HG02610 (cell line): ENCODE measurements around the gene AP5Z1.
"Not testable (repeated sequence)": the region's sequence is repeated elsewhere in the genome, so short reads cannot be mapped to it uniquely, and the experiment has no call there.

ENCODE experiments used
- ATAC-seq: cut with Tn5 transposase; IDR thresholded peaks from one replicate; pipeline ENCODE4 v1.9.1; 2021; ENCODE audit warnings: mild to moderate bottlenecking, moderate library complexity; ENCODE audit not compliant: unreplicated experiment

AP5Z1 gene

DNA sequence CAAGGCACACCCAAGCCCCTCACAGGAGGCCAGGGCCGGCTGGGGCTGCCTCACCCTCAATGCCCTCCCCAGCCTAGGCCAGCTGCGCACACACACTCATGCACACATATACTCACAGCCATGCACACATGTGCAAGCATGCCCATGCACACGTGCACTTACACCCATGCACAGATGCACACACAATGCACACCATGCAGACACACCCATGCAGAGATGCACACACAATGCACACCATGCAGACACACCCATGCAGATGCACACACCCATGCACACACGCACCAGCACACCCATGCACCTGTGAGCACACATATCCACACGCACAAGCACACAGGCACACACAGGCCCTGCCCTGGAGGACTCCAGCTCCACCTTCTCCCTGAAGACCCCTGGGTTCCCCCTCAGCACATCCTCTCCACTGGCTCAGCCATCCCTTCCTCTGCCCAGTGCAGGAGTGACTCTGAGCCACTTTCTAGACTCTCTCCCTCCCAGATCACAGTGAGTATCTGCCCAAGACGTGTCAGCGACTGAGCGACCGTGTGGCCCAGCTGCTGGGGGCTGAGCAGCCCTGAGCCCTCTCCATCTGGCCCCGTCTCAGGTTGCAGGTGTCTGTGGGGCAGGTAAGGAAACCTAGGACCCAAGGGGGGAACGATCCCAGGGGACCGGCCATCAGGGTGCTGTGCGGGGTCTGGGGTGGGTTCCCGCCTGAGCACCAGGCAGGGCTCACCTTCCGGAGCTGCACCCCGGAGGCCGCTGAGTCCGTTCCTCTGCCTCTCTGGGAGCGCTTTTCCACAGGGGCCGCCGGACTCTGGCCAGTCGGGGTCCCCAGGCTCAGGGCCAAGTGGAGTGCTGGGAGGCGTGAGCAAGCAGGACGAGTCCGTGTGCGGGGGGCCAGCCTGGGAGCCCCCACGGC is 25.8 kb downstream of the AP5Z1 start:
- no peak for ATAC-seq

GRCh38 chr7:4801839-4802231 is 26.4 kb downstream of the AP5Z1 start:
- ATAC-seq, result no peak

- ATAC-seq, result not testable (repeated sequence)
Observed at GRCh38 chr7:4802577-4802976, 27.2 kb downstream of the AP5Z1 start.

- ATAC-seq, result no peak
Observed at GRCh38 chr7:4803397-4804241, 28.2 kb downstream of the AP5Z1 start.

DNA sequence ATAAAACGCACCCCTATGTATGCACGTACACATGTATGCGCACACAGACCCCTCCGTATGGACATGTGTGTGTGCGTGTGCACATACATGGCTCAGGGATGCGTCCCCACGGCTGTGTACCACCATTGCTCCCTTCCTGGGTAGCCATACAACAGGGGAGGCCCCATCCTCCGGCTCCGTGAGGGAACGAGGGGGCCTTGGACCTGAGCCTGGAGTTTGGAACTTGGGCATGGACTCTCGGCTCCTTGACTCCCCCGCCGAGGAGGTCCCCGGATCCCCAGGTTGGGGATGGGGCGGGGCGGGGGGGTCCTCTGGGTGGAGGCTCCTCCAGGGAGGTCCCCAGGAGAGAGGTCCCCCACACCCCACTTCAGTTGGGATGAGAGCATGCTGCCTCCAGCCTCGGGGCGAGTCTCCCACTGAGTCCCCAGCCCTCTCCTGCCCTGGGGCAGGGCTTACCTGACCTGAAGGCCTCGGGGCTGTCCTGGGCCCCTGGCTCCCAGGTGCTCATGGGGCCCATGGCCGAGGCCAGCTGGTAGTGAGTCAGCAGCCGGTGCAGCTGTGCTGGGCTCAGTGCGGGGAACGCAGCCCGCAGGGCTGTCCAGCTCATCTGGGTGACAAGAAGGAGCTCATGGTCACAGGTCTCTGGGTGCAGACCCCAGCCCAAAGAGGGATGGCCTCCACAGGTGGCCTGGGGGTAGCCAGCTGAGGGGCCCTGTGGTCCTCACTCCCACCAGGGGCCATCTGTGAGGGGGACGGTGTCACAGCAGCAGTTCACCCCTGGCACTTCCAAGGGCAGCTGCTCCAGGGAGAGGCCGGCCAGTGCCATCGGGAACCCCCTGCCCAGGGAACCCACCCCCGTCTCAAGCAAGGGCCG is 29.9 kb downstream of the AP5Z1 start:
- no peak for ATAC-seq

DNA sequence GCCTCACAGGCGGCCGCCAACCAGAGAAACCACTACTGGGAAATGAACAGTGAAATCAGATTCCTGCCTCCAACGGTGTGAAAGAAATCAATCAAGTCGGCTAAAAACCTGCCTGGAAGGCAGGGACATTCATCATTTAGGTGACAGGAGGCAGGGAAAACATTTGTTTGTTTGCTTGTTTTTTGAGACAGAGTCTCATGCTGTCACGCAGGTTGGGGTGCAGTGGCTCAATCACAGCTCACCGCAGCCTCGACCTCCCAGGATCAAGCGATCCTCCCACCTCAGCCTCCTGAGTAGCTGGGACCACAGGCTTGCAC is 30.5 kb downstream of the AP5Z1 start:
- ATAC-seq, result no peak

GRCh38 chr7:4806983-4807597 is 31.7 kb downstream of the AP5Z1 start:
- no peak for ATAC-seq

- no peak for ATAC-seq
Observed at GRCh38 chr7:4807598-4808016, 32.2 kb downstream of the AP5Z1 start.

GRCh38 chr7:4808026-4808425 is 32.6 kb downstream of the AP5Z1 start:
- ATAC-seq, result no peak

- ATAC-seq, result no peak
Observed at GRCh38 chr7:4808565-4808964, 33.1 kb downstream of the AP5Z1 start.

- no peak for ATAC-seq
Observed at GRCh38 chr7:4809091-4809591, 33.7 kb downstream of the AP5Z1 start.

DNA sequence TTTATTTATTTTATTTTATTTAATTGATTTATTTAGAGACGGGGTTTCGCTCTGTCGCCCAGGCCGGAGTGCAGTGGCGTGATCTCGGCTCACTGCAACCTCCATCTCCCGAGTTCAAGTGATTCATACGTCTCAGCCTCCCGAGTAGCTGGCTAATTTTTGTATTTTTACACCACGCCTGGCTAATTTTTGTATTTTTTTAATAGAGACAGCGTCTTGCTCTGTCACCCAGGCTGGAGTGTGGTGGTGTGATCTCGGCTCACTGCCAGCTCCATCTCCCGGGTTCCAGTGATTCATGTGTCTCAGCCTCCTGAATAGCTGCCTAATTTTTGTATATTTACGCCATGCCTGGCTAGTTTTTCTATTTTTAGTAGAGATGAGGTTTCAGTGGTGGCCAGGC is 34.2 kb downstream of the AP5Z1 start:
- no peak for ATAC-seq

DNA sequence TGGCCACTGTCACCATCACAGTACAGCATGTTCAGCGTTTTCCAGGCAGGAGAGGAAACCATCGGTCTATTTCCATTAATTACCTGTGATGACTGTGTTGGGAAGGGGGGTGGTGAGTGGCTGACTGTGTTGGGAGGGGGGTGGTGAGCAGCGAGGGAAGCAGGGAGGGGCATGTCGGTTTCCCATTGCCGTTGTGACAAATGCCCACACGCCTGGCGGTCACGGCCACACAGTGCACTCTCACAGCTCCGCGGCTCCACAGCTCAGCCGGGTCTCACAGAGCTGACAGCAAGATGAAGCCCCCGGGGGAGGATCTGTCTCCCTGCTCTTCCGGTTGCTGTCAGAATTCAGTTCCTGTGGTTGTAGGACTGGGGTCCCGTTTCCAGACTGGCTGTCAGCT is 39.0 kb downstream of the AP5Z1 start:
- no peak for ATAC-seq

DNA sequence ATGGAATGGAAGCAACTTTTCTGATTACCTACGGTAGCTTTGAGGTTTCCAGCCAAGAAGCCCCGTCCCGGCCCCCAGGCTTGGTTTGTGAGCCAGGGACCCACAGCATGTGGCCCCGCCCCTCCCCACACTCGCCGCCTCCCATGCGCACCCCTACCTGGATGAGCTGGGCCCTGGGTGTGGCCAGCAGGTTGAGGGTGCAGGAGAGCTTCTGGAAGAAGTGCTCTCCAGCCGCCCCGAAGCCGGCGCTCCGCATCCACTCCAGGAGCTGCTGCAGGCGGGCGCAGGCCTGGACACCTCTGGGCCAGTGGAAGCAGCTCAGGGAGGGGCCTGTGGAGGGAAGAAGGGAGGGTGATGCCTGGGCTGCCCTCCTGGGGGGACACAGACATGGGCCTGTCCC is 39.7 kb downstream of the AP5Z1 start:
- ATAC-seq, result no peak

DNA sequence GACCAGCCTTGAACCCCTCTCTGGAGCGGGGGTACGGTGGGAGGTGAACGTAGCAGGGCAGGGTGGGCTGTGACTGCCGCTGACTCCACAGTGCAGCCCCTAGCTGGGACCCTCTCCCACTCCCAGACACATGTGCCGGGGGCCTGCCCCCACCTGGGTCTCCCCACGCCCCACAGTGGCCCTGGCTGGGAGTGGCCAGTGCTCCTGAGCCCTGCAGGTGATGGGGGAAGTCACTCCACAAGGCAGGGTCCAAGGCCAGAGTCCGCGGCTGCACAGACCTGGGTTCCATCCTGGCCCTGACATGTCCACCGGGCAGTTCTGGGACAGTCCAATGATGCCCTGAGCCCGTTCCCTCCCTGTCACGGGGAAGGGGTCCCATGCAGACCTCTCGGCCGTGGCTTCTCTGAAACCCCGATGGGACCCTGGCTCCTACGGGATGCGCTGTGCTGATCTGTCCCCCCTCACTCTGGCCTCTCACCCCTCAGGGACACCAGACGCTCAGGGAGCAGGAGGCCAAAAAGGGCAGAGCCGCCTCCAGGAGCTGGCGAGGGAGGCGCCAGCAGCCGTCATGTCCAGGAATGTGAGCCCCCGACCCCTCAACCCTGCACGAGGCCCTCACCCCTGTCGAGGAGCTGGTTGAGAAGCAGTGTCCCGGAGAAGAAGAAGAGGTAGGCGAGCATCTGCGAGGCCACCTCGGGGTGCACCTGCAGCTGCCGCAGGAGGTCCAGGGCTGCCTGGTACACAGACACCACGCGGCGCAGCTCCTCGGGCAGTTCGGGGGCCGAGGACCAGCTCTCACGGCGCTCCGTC is 40.4 kb downstream of the AP5Z1 start:
- ATAC-seq, result no peak

DNA sequence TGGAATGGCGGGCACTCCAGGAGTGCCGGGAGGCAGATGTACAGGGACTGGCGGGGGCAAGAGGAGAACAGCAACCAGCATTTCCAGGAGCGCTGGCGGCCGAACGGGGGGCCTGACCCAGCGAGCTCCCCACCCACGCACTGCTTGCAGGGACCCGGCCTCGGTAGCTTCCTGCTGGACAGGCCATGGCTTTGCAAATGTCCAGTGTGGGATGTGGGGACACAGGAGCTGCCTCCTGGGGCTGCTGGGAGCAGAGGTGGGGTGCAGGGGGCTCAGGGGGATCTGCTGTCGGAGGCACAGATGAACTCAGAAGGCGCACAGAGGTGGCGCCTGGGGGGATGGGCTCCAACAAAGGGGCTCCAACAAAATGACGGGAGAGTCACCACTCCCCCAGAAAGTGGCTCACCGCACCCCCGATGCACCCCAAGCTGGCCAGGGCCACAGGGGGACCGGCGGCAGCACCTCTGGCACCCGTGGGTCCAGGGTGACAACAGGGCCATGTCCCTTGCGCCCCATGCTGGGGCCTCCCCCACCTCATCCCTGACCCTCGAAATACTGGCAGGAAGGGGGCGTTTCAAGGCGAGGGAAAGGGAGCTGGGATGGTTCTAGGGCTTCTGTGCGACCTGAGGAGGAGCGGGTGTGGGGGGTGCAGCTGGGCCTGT is 41.1 kb downstream of the AP5Z1 start:
- no peak for ATAC-seq

GRCh38 chr7:4817178-4817901 is 41.9 kb downstream of the AP5Z1 start:
- ATAC-seq, result no peak

GRCh38 chr7:4818000-4818794 is 42.8 kb downstream of the AP5Z1 start:
- no peak for ATAC-seq
